Measurements from ENCODE around the gene PRDM15. TPM values are rescaled to one million over a fixed set of nuclear protein-coding genes. Genes with fewer than 3 reads are reported as not detected.

PRDM15 gene
- total RNA-seq, 1 donor from 2014 or later = 12.0 TPM

- Mint-ChIP-seq H3K27ac (ENCODE audit: unreplicated experiment) (no peak overlapping the region), H3K4me3 (no peak overlapping the region), H3K4me1 (peaks cover 4% of the 10 kb centered on the region), H3K36me3 (ENCODE audit: low read depth) (peaks cover 5% of the 10 kb centered on the region), H3K9me3 (no peaks in the 10 kb centered on the region), H3K27me3 (ENCODE audit: low read depth) (no peaks in the 10 kb centered on the region)
- peak; percentile 82 for TF ChIP-seq CTCF (conservative IDR thresholded peaks at IDR 0.05)
- peak; percentile 57 for DNase-seq (ENCODE audit: low read depth, low spot score)
These were observed 62.5 kb downstream of the PRDM15 start for GRCh38 chr21:41816583-41817165.

DNA sequence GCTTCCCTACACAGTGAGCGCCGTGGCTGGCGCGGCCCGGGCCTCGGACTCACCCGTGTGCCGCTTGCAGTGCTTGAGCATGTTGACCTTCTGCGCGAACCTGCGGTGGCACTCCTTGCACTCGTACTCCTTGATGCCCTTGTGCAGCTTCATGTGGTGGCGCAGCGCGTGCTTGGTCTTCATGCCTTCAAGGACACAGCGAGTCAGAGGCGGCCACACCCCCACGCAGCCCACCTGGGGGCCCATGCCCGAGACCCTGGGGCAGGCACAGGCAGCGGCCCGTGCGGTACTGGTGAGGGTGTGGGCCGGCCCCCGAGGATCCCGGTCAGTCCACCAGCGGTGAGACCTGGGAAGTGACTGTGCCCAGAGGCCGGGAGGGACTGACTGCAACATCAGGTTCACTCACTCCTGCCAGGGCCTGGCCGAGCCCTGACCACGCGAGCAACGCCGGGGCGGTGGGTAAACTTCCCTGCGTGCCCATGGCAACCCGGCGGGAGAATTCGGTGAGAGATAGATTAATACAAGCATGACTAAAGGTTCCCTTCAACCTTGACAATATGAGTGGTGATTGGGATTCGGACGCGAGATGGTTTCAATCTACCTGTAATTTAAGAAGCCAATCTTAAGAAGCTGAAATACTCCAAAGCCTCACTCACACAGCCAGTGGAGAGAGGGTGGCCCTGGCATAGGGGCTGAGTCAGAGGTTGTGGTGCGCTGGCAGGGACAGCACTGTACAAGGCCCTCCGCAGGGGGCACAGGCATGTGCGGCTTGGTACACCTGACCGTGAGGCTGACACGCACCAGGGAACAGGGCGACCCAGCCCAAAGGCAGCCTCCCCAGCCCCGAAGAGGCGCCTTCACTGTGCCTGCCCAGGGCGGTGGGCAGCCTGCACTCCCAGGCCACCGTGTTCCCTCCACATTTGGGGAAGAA lies 63.2 kb downstream of the PRDM15 start:
- H3K36me3 Mint-ChIP-seq (ENCODE audit: low read depth) = peaks cover 6% of the 10 kb centered on the region
- peaks cover 4% of the 10 kb centered on the region for H3K4me1 Mint-ChIP-seq
- no peak for DNase-seq (ENCODE audit: low read depth, low spot score)
- H3K9me3 Mint-ChIP-seq = no peaks in the 10 kb centered on the region
- H3K27me3 Mint-ChIP-seq (ENCODE audit: low read depth) = no peaks in the 10 kb centered on the region
- no peak overlapping the region for H3K27ac Mint-ChIP-seq (ENCODE audit: unreplicated experiment)
- TF ChIP-seq CTCF (conservative IDR thresholded peaks at IDR 0.05) = no peak
- H3K4me3 Mint-ChIP-seq = no peak overlapping the region

DNA sequence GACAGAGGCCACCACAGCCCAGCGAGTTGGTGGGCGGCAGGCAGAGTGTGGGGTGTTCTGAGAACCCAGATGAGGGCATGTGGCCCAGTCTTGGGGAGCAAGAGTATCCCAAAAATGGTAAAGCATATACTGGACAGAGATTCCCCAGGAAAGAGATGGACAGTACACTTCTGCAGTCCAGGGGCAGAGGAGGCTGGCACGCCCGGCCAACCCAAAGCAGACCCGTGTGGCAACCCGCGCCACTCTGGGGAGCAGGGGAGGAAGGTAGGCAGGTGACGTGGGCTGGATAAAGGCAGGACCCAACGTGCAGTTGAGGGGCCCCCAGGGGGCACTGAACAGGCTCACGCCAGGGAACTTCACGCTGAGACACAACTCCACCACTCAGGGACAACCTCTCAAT lies 65.9 kb downstream of the PRDM15 start:
- Mint-ChIP-seq H3K36me3 (ENCODE audit: low read depth) (peaks cover 13% of the 10 kb centered on the region), H3K9me3 (no peaks in the 10 kb centered on the region), H3K27me3 (ENCODE audit: low read depth) (no peaks in the 10 kb centered on the region), H3K4me1 (peaks cover 4% of the 10 kb centered on the region), H3K4me3 (no peak overlapping the region), H3K27ac (ENCODE audit: unreplicated experiment) (no peak overlapping the region)
- no peak for TF ChIP-seq CTCF (conservative IDR thresholded peaks at IDR 0.05)
- DNase-seq (ENCODE audit: low read depth, low spot score) = no peak

GRCh38 chr21:41812679-41813078 lies 66.5 kb downstream of the PRDM15 start:
- H3K4me3 Mint-ChIP-seq = no peak overlapping the region
- no peaks in the 10 kb centered on the region for H3K27me3 Mint-ChIP-seq (ENCODE audit: low read depth)
- H3K36me3 Mint-ChIP-seq (ENCODE audit: low read depth) = peaks cover 14% of the 10 kb centered on the region
- no peaks in the 10 kb centered on the region for H3K9me3 Mint-ChIP-seq
- peaks cover 4% of the 10 kb centered on the region for H3K4me1 Mint-ChIP-seq
- H3K27ac Mint-ChIP-seq (ENCODE audit: unreplicated experiment) = no peak overlapping the region
- DNase-seq (ENCODE audit: low read depth, low spot score) = no peak
- no peak for TF ChIP-seq CTCF (conservative IDR thresholded peaks at IDR 0.05)

GRCh38 chr21:41810597-41810932 lies 68.6 kb downstream of the PRDM15 start:
- peaks cover 6% of the 10 kb centered on the region for H3K9me3 Mint-ChIP-seq
- H3K4me3 Mint-ChIP-seq = no peak overlapping the region

More at GRCh38 chr21:41810597-41810932, 68.6 kb downstream of the PRDM15 start:
- Mint-ChIP-seq H3K27me3 (ENCODE audit: low read depth) (no peaks in the 10 kb centered on the region), H3K36me3 (ENCODE audit: low read depth) (peaks cover 22% of the 10 kb centered on the region), H3K4me1 (peaks cover 7% of the 10 kb centered on the region), H3K27ac (ENCODE audit: unreplicated experiment) (no peak overlapping the region)
- no peak for TF ChIP-seq CTCF (conservative IDR thresholded peaks at IDR 0.05)
- no peak for DNase-seq (ENCODE audit: low read depth, low spot score)
